Upper lobe of left lung (tissue), 6 donors: ENCODE data around the gene SLC27A4. TPM values are rescaled to one million over a fixed set of nuclear protein-coding genes. Genes with fewer than 3 reads are reported as not detected.

Experiments used
- ATAC-seq, 2 donors: fragments of 200-7000 bp; cut with Tn5 transposase; one replicate each; pipeline ENCODE4 v1.9.1; 2022; ENCODE audit warnings: mild to moderate bottlenecking in 2 of 2, moderate library complexity in 2 of 2; ENCODE audit not compliant: low FRiP score in 2 of 2
- DNase-seq, 2 donors: peaks; one replicate each; pipeline ENCODE4 v3.0.0-alpha.2; 2019 to 2020
- H3K27ac ChIP-seq, 4 donors: fragments of 200-600 bp; sonication (generic); one replicate each; pipeline ENCODE4 v1.5.1; 2016 to 2019
- H3K27me3 ChIP-seq, 4 donors: fragments of 200-600 bp; sonication (generic); one replicate each; pipeline ENCODE4 v1.5.1; 2017 to 2019
- H3K36me3 ChIP-seq, 4 donors: fragments of 200-600 bp; sonication (generic); one replicate each; pipeline ENCODE4 v1.5.1; 2016 to 2019
- H3K4me1 ChIP-seq, 4 donors: fragments of 200-600 bp; sonication (generic); one replicate each; pipeline ENCODE4 v1.5.1; 2018 to 2019
- H3K4me3 ChIP-seq, 4 donors: fragments of 200-600 bp; sonication (generic); one replicate each; pipeline ENCODE4 v1.5.1; 2017 to 2019; ENCODE audit warnings: mild to moderate bottlenecking in 2 of 4, moderate library complexity in 1 of 4
- H3K9me3 ChIP-seq, 4 donors: fragments of 200-600 bp; sonication (generic); one replicate each; pipeline ENCODE4 v1.5.1; 2018 to 2019
- EP300 ChIP-seq, 4 donors: sonication (generic); formaldehyde crosslinking; IDR thresholded peaks; one replicate each; pipeline ENCODE4 v1.5.1; 2017; ENCODE audit warnings: antibody characterized with exemption in 4 of 4, control low read depth in 2 of 4
- POLR2A ChIP-seq, 4 donors: fragments of 450-650 bp; IDR thresholded peaks; one replicate each; pipeline ENCODE4 v1.5.1; 2016 to 2017; ENCODE audit warnings: antibody characterized with exemption in 4 of 4, mild to moderate bottlenecking in 2 of 4
- POLR2AphosphoS5 ChIP-seq, 2 donors: sonication (generic); formaldehyde crosslinking; IDR thresholded peaks; one replicate each; pipeline ENCODE4 v1.5.1; 2017; ENCODE audit warnings: antibody characterized with exemption in 2 of 2
- WGBS, 2 donors: methylation state at CpG; one replicate each; pipeline ENCODE4 v1.1.5; 2017 to 2018; 5-methylcytosine and 5-hydroxymethylcytosine counted together
- total RNA-seq, 6 donors: library from RNA; depleted of rRNA in 4 of 6; stranded (reverse); fragments of >200 nt in 4 of 6; gene quantifications; one replicate each; pipeline versions ENCODE4 v1.1.0 to v1.2.1, GENCODE V29; 2016 to 2021
- TF ChIP-seq, protein P1 (sequence below), 6 experiments: fragments of 450-650 bp in 4 of 6; fragments of 200-600 bp in 2 of 6; sonication (generic) in 2 of 6; IDR thresholded peaks; one replicate each; pipeline ENCODE4 v1.5.1; 2016 to 2019; ENCODE audit warnings: antibody characterized with exemption in 6 of 6
- donor health status: DM: no; HTN: no; CAD: no; lungs with moderate emphysema.
- donor health status: DM: no; HTN: yes; CAD: no; lungs with severe emphysema.

Gene SLC27A4
- total RNA-seq, 6 donors from 2014 or later: 17.8 to 30.1 (median 19.5) TPM

DNA sequence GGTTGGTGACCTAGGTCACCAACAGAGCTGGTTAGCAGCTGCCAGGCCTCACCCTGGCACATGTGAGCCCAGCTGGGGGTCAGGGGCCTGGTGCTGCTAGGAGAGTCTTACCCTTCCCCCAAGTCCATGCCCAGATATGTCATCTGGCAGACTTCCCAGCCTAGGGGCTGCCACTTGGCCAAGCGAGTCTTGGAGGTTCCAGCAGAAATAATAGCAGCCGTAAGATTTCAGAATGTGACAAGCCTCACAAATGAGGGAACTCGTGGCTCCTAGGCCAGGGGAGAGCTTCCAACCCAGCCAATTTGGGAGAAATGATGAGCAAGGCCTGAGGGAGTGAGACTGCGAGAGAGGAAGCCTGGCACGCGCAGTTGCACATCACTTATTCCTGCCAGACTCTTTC lies 41.9 kb downstream of the SLC27A4 start:
- TF ChIP-seq POLR2A (IDR thresholded peaks at IDR 0.05): no peak
- no peak for TF ChIP-seq EP300 (IDR thresholded peaks at IDR 0.05)
- TF ChIP-seq POLR2AphosphoS5 (IDR thresholded peaks at IDR 0.05): no peak
- TF ChIP-seq, protein P1, sequence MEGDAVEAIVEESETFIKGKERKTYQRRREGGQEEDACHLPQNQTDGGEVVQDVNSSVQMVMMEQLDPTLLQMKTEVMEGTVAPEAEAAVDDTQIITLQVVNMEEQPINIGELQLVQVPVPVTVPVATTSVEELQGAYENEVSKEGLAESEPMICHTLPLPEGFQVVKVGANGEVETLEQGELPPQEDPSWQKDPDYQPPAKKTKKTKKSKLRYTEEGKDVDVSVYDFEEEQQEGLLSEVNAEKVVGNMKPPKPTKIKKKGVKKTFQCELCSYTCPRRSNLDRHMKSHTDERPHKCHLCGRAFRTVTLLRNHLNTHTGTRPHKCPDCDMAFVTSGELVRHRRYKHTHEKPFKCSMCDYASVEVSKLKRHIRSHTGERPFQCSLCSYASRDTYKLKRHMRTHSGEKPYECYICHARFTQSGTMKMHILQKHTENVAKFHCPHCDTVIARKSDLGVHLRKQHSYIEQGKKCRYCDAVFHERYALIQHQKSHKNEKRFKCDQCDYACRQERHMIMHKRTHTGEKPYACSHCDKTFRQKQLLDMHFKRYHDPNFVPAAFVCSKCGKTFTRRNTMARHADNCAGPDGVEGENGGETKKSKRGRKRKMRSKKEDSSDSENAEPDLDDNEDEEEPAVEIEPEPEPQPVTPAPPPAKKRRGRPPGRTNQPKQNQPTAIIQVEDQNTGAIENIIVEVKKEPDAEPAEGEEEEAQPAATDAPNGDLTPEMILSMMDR (IDR thresholded peaks at IDR 0.05): no peak
- Histone ChIP-seq H3K27ac (no peak overlapping the region), H3K27me3 (no peaks in the 10 kb centered on the region), H3K9me3 (no peaks in the 10 kb centered on the region), H3K36me3 (peaks cover 3 to 83% (median 43%) of the 10 kb centered on the region in 4 donors), H3K4me3 (no peak overlapping the region), H3K4me1 (peaks cover 0 to 4% (median 0%) of the 10 kb centered on the region in 4 donors)
- ATAC-seq: no peak
- 80 to 83% methylated on average over 6 of the region's 6 CpGs for WGBS, 2 donors
- no peak for DNase-seq

DNA sequence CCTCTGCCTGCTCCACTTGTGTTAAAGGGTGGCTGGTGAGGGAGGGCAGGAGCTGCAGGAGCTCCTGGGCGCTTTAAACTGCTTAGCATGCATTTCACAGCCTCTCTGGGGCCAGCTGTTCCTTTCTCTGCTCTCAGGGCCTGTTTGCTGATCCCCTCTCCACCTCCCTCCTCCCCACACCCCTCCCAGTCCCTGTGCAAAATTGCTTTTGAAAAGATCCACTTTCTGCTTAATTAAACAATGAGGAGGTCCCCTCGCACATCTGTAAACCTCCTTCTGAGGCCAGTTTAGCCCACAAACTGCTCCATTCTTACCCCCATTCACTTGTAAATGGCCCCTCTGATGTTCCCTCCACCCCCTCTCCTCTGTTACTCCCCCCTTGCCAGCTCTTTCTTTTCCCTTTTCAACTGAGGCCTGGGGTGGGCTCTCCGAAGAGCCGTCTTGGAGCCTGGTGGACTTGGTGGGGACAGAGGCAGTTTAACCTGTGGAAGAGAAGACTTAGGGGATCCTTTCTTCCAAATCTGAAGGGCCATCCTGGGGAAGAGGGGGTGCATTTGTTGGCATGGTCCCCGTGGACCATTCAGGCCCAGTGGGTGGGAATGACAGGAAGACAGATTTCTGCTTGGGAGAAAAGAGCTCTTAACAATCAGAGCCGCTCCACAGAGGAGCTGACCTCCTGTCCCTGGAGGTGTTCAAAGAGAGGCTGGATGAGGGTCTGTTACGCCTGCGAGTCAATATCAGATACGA lies 42.9 kb downstream of the SLC27A4 start:
- peaks cover 0 to 4% (median 0%) of the 10 kb centered on the region in 4 donors for H3K4me1 ChIP-seq
- no peaks in the 10 kb centered on the region for H3K27me3 ChIP-seq
- TF ChIP-seq EP300 (IDR thresholded peaks at IDR 0.05) (no peak), POLR2AphosphoS5 (IDR thresholded peaks at IDR 0.05) (no peak), POLR2A (IDR thresholded peaks at IDR 0.05) (no peak)
- TF ChIP-seq, protein P1 (IDR thresholded peaks at IDR 0.05): no peak
- ATAC-seq: no peak
- no peak for DNase-seq
- H3K27ac ChIP-seq: no peak overlapping the region
- WGBS, 2 donors: 79% methylated on average over 9 of the region's 9 CpGs
- peaks cover 5 to 84% (median 47%) of the 10 kb centered on the region in 4 donors for H3K36me3 ChIP-seq
- H3K9me3 ChIP-seq: no peaks in the 10 kb centered on the region
- H3K4me3 ChIP-seq: no peak overlapping the region

DNA sequence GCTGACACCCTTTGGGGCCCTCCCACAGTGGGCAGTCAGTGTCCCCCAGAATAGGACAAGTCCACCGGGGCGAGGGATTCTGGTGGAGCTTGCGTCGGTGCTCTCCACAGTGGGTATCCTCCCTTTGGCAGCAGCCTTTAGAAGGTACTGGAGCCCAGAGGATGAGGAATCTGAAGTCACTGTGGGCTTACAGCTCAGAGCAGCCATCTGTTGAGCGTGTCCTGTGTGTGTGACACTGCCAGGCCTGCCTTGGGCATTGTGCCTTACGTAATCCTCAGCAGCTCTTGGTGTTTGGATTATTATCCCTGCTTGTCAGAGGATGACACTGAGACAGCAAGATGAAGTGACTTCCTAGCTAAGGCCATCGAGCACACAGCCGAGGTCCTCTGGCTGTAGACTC lies 43.5 kb downstream of the SLC27A4 start:
- ATAC-seq (no peak), DNase-seq (no peak)
- no peaks in the 10 kb centered on the region for H3K27me3 ChIP-seq
- 88 to 97% methylated on average over 6 to 7 of the region's 8 CpGs for WGBS, 2 donors
- H3K4me3 ChIP-seq: no peak overlapping the region
- H3K36me3 ChIP-seq: peaks cover 6 to 84% (median 51%) of the 10 kb centered on the region in 4 donors
- no peak overlapping the region for H3K27ac ChIP-seq
- no peaks in the 10 kb centered on the region for H3K9me3 ChIP-seq
- H3K4me1 ChIP-seq: peaks cover 0 to 4% (median 0%) of the 10 kb centered on the region in 4 donors
- TF ChIP-seq POLR2A (IDR thresholded peaks at IDR 0.05): no peak
- no peak for TF ChIP-seq POLR2AphosphoS5 (IDR thresholded peaks at IDR 0.05)
- TF ChIP-seq, protein P1 (IDR thresholded peaks at IDR 0.05): no peak
- TF ChIP-seq EP300 (IDR thresholded peaks at IDR 0.05): no peak

DNA sequence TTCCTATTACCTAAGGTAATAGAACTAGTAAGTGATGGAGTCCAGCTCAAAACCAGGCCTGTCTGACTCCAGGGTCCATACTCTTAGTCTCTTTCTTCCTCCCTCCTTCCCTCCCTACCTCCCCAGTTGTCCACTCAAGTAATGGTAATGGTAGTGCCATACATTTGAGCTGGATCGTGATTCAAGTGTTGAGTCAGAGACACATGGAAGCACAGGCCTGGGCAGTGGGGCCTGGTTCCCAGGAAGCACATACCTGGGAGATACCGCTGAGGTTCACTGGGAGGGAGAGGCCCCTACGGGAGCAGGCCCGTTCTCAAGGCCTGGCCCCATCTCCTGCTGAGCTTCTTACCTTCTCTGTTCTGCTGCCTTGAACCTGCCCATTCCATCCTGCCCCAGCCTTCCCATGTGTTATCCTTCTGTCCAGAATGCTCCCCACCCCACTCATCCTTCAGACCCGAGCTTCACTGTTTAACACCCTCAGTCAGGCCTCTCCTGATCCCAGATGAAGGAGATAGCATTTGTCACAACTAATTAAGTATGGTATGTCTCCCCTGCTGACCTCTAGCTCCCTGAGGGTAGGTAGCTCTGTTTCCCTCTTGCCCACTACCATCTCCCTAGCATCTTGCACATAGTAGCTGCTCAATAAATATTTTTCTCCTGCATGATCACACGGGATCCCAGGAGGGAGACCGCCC lies 44.6 kb downstream of the SLC27A4 start:
- 93 to 96% methylated on average over 7 of the region's 7 CpGs for WGBS, 2 donors
- Histone ChIP-seq H3K4me1 (peaks cover 0 to 4% (median under 1%) of the 10 kb centered on the region in 4 donors), H3K36me3 (peaks cover 3 to 84% (median 53%) of the 10 kb centered on the region in 4 donors), H3K27ac (no peak overlapping the region), H3K27me3 (no peaks in the 10 kb centered on the region), H3K9me3 (no peaks in the 10 kb centered on the region), H3K4me3 (no peak overlapping the region)
- no peak for ATAC-seq
- no peak for DNase-seq
- TF ChIP-seq POLR2A (IDR thresholded peaks at IDR 0.05) (no peak), POLR2AphosphoS5 (IDR thresholded peaks at IDR 0.05) (no peak), EP300 (IDR thresholded peaks at IDR 0.05) (no peak)
- TF ChIP-seq, protein P1 (IDR thresholded peaks at IDR 0.05): no peak
